ENCODE data around the gene MRPL54.

- TF ChIP-seq FOXK2 (IDR thresholded peaks at IDR 0.05) (no peak), LEF1 (IDR thresholded peaks at IDR 0.05; ENCODE audit: borderline replicate concordance) (no peak), CTBP1 (IDR thresholded peaks at IDR 0.05; ENCODE audit: borderline replicate concordance) (no peak), BHLHE40 (IDR thresholded peaks at IDR 0.05; ENCODE audit: borderline replicate concordance) (no peak), L3MBTL2 (conservative IDR thresholded peaks at IDR 0.05) (no peak), ARNT (IDR thresholded peaks at IDR 0.05) (no peak), SP1 (IDR thresholded peaks at IDR 0.05) (no peak)
These were observed 45.3 kb downstream of the MRPL54 start for GRCh38 chr19:3807574-3808354.
